Stimulated activated CD8-positive, alpha-beta memory T cell treated with anti-CD3 and anti-CD28 coated beads, Interleukin-15, amount 100 ng/mL, for 48 hours (primary cell): ENCODE data around the gene MBD5.

Source experiments
- DNase-seq, 2 donors: peaks; one replicate each; pipeline ENCODE4 v3.0.0-alpha.2; 2020; ENCODE audit warnings: low read depth in 2 of 2

MBD5 gene

GRCh38 chr2:148022882-148023281, 2.0 kb downstream of the MBD5 start:
- DNase-seq, result no peak

DNA sequence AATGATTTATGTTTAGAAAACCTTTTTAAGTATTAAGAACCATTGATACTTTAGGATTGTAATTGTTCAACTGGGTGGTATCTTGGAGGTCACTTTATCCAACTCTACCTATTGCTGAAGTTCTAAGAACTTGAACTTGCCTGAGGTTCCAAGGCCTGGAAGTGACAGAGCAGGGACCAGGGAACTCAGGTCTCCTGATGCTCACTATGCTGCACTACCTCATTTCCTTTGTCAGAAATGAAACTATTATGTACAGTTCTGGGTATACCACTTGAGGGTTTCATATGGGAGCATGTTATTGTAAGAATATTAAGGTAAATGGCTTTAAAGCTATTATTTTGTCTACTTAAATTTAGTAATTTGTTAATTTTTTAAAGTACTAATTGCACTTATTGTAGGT, 3.0 kb downstream of the MBD5 start:
- no peak for DNase-seq

DNA sequence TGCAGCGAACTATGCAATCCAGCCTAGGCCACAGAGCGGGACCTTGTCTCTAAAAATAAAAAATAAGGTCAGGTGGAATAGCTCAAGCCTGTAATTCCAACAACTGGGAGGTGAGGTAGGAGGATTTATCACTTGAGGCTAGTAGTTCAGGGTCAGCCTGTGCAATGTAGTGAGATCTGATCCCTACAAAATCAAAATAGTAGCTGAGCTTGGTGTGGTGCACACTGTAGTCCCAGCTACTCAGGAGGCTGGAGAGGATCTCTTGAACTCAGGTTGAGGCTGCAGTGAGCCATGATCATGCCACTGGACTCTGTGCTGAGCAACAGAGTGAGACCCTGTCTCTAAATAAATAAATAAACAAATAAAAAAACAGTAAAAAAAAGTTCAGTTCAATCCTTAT, 5.7 kb downstream of the MBD5 start:
- DNase-seq, result no peak

DNA sequence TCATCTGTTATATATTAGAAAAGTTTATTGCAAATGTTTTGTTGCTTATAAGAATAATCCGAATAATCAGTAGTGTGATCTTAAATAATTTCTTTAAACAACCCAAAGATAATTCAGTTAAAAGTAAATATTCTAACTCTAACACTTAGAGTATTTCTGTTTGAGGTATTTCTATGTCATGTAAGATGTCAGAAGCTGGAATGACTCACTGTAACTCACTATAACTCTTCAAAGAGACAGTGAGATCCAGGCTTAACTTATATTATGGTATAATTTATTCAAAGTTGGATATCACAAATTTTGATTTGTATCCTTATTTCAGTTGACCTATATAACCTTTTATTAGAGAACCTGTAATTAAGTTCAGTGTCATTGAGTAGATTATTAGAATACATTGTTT, 6.9 kb downstream of the MBD5 start:
- DNase-seq, result no peak

- DNase-seq, result no peak
Measured at GRCh38 chr2:148028781-148029180, 7.9 kb downstream of the MBD5 start.

DNA sequence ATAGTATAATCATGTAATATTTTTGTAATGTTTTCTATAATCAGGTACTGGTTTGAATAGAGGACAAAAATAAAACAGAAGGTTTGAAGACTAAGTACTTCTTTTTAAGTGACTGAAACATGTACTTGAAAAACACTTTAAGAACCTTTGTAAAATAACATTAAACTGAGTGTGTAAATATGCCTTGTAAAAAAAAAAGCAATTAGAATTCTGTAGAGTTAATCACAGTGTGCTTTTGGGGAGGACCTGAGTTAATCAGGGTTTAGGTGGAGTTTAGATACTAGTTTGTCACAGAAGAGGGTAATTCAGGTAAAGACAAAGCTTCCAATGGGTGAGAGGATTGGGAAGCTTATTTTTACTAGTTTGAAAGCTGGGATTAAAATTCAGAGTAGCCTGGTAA, 10.3 kb downstream of the MBD5 start:
- no peak for DNase-seq

DNA sequence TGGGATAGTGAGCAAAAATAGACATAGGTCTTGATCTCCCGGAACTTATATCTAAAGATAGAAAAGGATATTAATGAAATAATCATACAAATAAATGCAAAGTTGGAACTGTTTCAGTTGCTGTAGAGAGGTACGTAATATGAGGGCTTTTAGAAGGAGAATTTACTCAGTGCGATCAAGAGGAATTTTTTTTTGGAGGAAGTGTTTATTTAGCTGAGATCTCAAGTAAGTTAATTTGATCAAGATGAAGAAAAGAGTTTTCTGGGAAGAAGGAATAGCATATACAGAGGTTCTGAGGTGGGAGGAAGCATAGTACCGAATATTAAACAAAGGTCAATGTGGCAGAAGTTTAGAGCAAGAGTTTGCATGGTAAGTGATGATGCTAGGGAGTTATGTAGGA, 11.3 kb downstream of the MBD5 start:
- no peak for DNase-seq

DNA sequence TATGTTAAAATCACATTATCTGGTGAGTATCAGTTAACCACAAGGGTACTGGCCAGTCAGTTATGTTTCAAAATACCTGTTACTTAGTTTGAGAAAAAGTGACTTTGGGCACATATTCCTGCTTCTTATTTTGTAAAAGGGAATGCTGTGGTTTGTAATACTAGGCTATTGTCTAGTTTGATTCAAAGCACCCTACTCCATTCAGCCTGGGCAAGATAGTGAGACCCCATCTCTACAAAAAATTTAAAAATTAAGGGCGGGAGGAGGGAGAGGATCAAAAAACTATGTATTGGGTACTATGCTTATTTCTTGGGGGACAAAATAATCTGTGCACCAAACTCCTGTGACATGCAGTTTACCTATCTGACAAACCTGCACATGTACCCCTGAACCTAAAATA, 18.9 kb downstream of the MBD5 start:
- DNase-seq, result no peak

- no peak for DNase-seq
Measured at GRCh38 chr2:148042219-148042618, 21.3 kb downstream of the MBD5 start.

DNA sequence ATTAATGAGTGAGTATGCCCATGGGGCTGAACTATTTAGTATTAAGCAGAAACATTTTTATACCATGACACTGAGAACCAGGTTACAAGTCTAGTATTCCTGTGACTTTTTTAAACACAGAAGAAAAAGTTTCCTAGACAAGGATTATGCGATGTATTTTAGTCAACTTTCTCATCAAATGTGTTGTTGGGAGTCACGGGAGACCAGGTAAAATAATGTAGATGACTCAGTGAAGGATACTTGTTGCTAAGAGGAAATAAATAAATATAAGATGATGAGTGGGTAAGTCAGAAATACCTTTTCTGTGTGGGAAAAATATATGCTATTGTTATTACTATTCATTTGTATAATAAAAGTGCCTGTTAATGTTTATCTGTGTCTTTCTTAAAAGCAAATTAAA, 23.4 kb downstream of the MBD5 start:
- DNase-seq, result no peak

DNA sequence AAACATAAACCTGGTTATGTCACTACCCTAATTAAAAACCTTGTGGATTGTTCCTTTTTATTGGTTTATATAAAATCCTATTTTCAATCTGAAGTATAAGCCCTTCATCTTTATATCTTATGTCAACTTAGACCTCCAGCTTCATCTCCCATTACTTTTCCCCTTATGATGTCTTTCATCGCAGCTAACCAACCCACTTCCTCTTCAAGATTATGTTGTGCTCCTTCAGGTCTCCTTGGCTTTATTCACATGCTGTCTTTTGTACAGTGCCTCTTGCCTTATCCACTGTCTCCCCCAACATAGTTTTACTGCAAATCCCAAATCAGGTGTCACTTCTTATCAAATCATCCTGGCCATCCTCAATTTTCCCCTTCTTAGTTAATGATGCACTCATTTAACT, 25.9 kb downstream of the MBD5 start:
- no peak for DNase-seq

DNA sequence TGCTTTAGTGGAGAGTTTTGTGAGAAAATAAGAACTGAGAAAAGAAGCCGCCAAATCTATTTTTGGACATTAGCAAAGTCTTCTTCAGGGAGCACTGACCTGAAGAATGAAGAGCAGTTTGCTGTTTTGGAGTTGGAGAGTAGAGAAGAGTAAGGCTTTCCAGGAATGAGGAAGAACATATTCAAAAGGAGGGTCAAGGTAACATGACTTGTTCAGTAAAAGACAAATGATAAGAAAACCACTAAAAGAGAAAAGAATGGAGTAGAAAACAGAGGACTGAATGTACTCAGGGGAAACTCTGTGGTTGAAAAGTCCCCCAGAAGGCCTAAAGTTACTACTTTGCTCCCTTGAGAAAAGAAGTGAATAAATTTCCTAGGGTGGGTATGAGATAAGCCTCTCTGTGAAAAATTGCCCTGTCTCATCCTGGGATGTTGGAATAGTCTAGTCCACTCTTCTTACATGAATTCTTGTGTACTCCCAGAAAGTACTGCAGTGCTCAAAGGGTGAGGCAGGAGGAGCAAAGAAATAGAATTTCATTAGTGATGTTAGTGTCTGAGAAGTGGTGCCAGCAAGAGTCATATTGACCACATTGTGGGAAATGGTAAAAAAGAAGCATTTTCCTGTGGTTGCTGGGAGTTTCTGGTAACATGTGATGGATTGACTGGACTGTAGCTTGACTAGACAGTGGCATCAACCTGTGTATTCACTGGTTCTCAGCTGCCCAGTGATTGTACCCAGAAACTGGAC, 27.8 kb downstream of the MBD5 start:
- DNase-seq, result no peak

GRCh38 chr2:148049284-148049683, 28.4 kb downstream of the MBD5 start:
- DNase-seq, result no peak

GRCh38 chr2:148052687-148053086, 31.8 kb downstream of the MBD5 start:
- no peak for DNase-seq

- no peak for DNase-seq
Measured at GRCh38 chr2:148058641-148059040, 37.8 kb downstream of the MBD5 start.

GRCh38 chr2:148063633-148064032, 42.7 kb downstream of the MBD5 start:
- no peak for DNase-seq

GRCh38 chr2:148065936-148066335, 45.0 kb downstream of the MBD5 start:
- DNase-seq, result no peak

GRCh38 chr2:148067801-148068200, 46.9 kb downstream of the MBD5 start:
- no peak for DNase-seq

DNA sequence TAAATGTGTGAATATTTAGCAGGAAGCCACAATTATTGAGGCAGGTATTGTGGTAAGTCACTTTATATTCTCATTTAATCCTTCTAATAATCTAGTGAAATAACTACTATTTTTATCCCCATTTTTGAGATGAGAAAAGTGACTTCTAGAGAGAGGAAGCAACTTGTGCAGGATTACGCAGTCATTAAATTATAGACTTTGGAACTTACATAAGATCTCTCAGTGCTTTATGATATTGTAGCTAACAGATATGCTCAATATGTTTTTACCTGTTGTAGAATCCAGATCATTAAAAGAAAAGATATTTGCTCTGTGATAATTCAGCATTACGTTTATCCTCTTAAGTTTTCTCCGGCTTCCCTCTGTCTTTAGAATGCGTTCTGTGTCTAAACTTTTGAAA, 50.5 kb downstream of the MBD5 start:
- no peak for DNase-seq

DNA sequence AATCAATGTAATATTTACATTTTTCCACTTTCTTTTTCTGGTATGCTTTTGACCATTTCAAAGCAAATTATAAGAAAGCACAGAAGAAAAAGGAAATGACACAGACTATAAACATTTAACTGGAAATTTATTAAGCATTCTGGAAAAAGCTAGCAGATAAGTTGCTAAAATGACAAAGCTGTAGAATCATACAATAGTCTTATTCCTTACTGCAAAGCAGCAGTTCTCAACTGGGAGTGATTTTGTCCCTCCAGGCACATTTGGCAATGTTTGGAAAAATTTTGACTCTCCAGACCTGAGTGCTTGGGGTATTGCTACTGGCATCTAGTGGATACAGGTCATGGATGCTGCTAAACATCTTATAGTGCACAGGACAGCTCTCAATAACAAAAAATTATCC, 75.1 kb downstream of the MBD5 start:
- no peak for DNase-seq

- DNase-seq, result no peak
Measured at GRCh38 chr2:148102641-148103040, 81.8 kb downstream of the MBD5 start.

DNA sequence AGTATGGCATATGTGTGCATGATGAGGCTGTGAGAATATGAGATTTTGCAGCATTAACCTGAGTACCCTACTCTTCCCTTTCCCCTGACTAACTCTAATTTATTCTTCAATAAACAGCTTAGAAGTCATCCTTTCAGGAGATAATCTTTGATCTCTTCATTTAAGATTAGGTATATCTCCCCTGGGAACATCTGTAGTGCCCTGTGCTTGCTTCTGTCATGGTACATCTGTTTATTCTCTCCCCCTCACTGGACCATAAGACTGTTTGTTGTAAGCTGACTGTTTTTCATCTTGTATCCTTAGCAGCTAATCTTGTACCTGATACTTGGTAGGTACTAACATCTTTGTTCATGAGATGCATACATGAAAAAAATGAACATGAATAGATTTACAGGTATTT, 83.1 kb downstream of the MBD5 start:
- no peak for DNase-seq

- no peak for DNase-seq
Measured at GRCh38 chr2:148106331-148106730, 85.4 kb downstream of the MBD5 start.

DNA sequence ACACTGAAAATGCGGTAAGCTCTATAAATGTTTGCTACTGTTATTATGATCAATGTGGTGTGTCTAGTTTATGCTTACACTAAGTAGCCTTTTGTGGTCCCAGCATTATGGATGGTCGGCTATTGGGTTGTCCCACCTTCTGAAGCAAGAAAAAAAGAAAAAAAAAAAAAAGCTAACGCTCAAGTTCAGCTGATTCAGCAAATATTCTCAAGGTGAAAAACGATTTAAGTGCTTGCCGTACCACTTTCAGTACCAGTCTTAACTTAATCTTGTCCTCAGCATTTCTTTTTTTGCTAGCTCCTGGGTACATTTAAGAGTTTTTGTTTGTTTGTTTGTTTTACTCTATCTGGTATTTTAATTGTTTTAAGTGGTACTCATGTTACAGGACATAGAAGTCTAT, 87.5 kb downstream of the MBD5 start:
- no peak for DNase-seq
